Stimulated activated CD8-positive, alpha-beta memory T cell treated with anti-CD3 and anti-CD28 coated beads, Interleukin-7, amount 100 ng/mL, for 1 hour (primary cell): Measurements from ENCODE around the gene SLC24A5.

Experiments used
- DNase-seq, 2 donors: peaks; one replicate each; pipeline ENCODE4 v3.0.0-alpha.2; 2020; ENCODE audit warnings: low read depth in 2 of 2

Gene SLC24A5

GRCh38 chr15:48190932-48191573 is 70.3 kb downstream of the SLC24A5 start:
- DNase-seq: peak in 1 of 2 donors; percentile 5

- no peak for DNase-seq
Observed at GRCh38 chr15:48191574-48192225, 70.9 kb downstream of the SLC24A5 start, which contains the start of gene CTXN2. Gene CTXN2 (plus strand): TSS chr15:48191665. CDS start chr15:48201301, 9,636 bp downstream.
